ENCODE measurements around the gene KDM4C. TPM values are rescaled to one million over a fixed set of nuclear protein-coding genes. Genes with fewer than 3 reads are reported as not detected.

KDM4C gene
- total RNA-seq, 4 donors from 2014 or later: 25.2 to 41.1 (median 26.4) TPM

- Histone ChIP-seq H3K27me3 (no peaks in the 10 kb centered on the region), H3K36me3 (no peaks in the 10 kb centered on the region), H3K9me3 (no peaks in the 10 kb centered on the region), H3K4me3 (no peak overlapping the region), H3K27ac (replicated peaks in 1 of 4) (no peak overlapping the region), H3K4me1 (peaks cover 0 to 24% (median 13%) of the 10 kb centered on the region in 4 donors)
- WGBS: 91% methylated on average over 3 of the region's 3 CpGs
- no peak for DNase-seq (ENCODE audit: extremely low spot score)
- no peak for TF ChIP-seq EP300 (IDR thresholded peaks at IDR 0.05)
- no peak for TF ChIP-seq POLR2AphosphoS5 (IDR thresholded peaks at IDR 0.05)
- no peak for TF ChIP-seq POLR2A (IDR thresholded peaks at IDR 0.05; ENCODE audit: low read depth)
- intact Hi-C loops (cut with DNase I): no loop called here
These were observed 171.9 kb downstream of the KDM4C start for GRCh38 chr9:6929441-6930215.

- no peak for DNase-seq (ENCODE audit: extremely low spot score)
- Histone ChIP-seq H3K4me3 (no peak overlapping the region), H3K36me3 (no peaks in the 10 kb centered on the region), H3K4me1 (peaks cover 0 to 22% (median 13%) of the 10 kb centered on the region in 4 donors), H3K9me3 (no peaks in the 10 kb centered on the region), H3K27ac (replicated peaks in 1 of 4) (no peak overlapping the region), H3K27me3 (no peaks in the 10 kb centered on the region)
- TF ChIP-seq CTCF (IDR thresholded peaks at IDR 0.05) (no peak), EP300 (IDR thresholded peaks at IDR 0.05) (no peak), POLR2A (IDR thresholded peaks at IDR 0.05; ENCODE audit: low read depth) (no peak), POLR2AphosphoS5 (IDR thresholded peaks at IDR 0.05) (no peak)
- intact Hi-C loops (cut with DNase I): no loop called here
These were observed 173.1 kb downstream of the KDM4C start for GRCh38 chr9:6930827-6931226.

GRCh38 chr9:6931913-6932312, 174.1 kb downstream of the KDM4C start:
- no peak overlapping the region for H3K27ac ChIP-seq (replicated peaks in 1 of 4)
- DNase-seq (ENCODE audit: extremely low spot score): no peak
- H3K4me1 ChIP-seq: peaks cover 0 to 22% (median 13%) of the 10 kb centered on the region in 4 donors
- intact Hi-C loops (cut with DNase I): no loop called here
- H3K36me3 ChIP-seq: no peaks in the 10 kb centered on the region
- no peaks in the 10 kb centered on the region for H3K27me3 ChIP-seq
- TF ChIP-seq POLR2A (IDR thresholded peaks at IDR 0.05; ENCODE audit: low read depth) (no peak), CTCF (IDR thresholded peaks at IDR 0.05) (no peak), POLR2AphosphoS5 (IDR thresholded peaks at IDR 0.05) (no peak), EP300 (IDR thresholded peaks at IDR 0.05) (no peak)
- no peak overlapping the region for H3K4me3 ChIP-seq
- 70% methylated on average over 4 of the region's 4 CpGs for WGBS
- H3K9me3 ChIP-seq: no peaks in the 10 kb centered on the region

- WGBS: 90% methylated on average over 1 of the region's 1 CpG
- Histone ChIP-seq H3K27ac (replicated peaks in 1 of 4) (no peak overlapping the region), H3K4me3 (no peak overlapping the region), H3K36me3 (no peaks in the 10 kb centered on the region), H3K27me3 (no peaks in the 10 kb centered on the region), H3K9me3 (no peaks in the 10 kb centered on the region), H3K4me1 (peaks cover 4 to 25% (median 10%) of the 10 kb centered on the region in 4 donors)
- intact Hi-C loops (cut with DNase I): no loop called here
- TF ChIP-seq POLR2AphosphoS5 (IDR thresholded peaks at IDR 0.05): no peak
- TF ChIP-seq POLR2A (IDR thresholded peaks at IDR 0.05; ENCODE audit: low read depth): no peak
- TF ChIP-seq CTCF (IDR thresholded peaks at IDR 0.05): no peak
- TF ChIP-seq EP300 (IDR thresholded peaks at IDR 0.05): no peak
- DNase-seq (ENCODE audit: extremely low spot score): no peak
These were observed 178.3 kb downstream of the KDM4C start for GRCh38 chr9:6936103-6936502.

- H3K27me3 ChIP-seq: no peaks in the 10 kb centered on the region
- H3K4me1 ChIP-seq: peaks cover 4 to 22% (median 8%) of the 10 kb centered on the region in 4 donors
- TF ChIP-seq POLR2A (IDR thresholded peaks at IDR 0.05; ENCODE audit: low read depth) (no peak), EP300 (IDR thresholded peaks at IDR 0.05) (no peak), POLR2AphosphoS5 (IDR thresholded peaks at IDR 0.05) (no peak), CTCF (IDR thresholded peaks at IDR 0.05) (no peak)
- no peak overlapping the region for H3K27ac ChIP-seq (replicated peaks in 1 of 4)
- no peaks in the 10 kb centered on the region for H3K36me3 ChIP-seq
- H3K9me3 ChIP-seq: no peaks in the 10 kb centered on the region
- 98% methylated on average over 2 of the region's 2 CpGs for WGBS
- H3K4me3 ChIP-seq: no peak overlapping the region
- intact Hi-C loops (cut with DNase I): no loop called here
- no peak for DNase-seq (ENCODE audit: extremely low spot score)
These were observed 179.4 kb downstream of the KDM4C start for GRCh38 chr9:6937209-6937608.
